LNCaP clone FGC (cell line): ENCODE measurements around the gene KCNQ1.

Experiments
- DNase-seq: peaks from one replicate; pipeline ENCODE4 v3.0.0-alpha.2; 2011; ENCODE audit warnings: low read depth
- H3K4me3 ChIP-seq: 2 replicates; pipeline ENCODE4 v1.5.1; 2011; ENCODE audit warnings: mild to moderate bottlenecking, low read depth, low read length, control low read depth
- CTCF ChIP-seq: IDR thresholded peaks from 2 replicates; pipeline ENCODE4 v1.5.1; 2012; ENCODE audit warnings: mild to moderate bottlenecking; ENCODE audit not compliant: control insufficient read depth, insufficient read depth; ENCODE audit errors: extremely low read depth

The KCNQ1 gene

GRCh38 chr11:2728128-2728662 lies 283.4 kb downstream of the KCNQ1 start:
- DNase-seq: no peak
- H3K4me3 ChIP-seq: no peak overlapping the region
- no peak for TF ChIP-seq CTCF

GRCh38 chr11:2728663-2729332 lies 284.0 kb downstream of the KCNQ1 start:
- DNase-seq: no peak
- H3K4me3 ChIP-seq: no peak overlapping the region
- no peak for TF ChIP-seq CTCF

GRCh38 chr11:2729841-2730240 lies 285.0 kb downstream of the KCNQ1 start:
- H3K4me3 ChIP-seq: no peak overlapping the region
- no peak for TF ChIP-seq CTCF
- DNase-seq: no peak

- no peak for DNase-seq
- H3K4me3 ChIP-seq: no peak overlapping the region
- no peak for TF ChIP-seq CTCF
These were observed 285.7 kb downstream of the KCNQ1 start for GRCh38 chr11:2730272-2731129.

- DNase-seq: no peak
- no peak overlapping the region for H3K4me3 ChIP-seq
- no peak for TF ChIP-seq CTCF
These were observed 286.6 kb downstream of the KCNQ1 start for GRCh38 chr11:2731130-2732125.

GRCh38 chr11:2732261-2732939 lies 287.6 kb downstream of the KCNQ1 start:
- no peak for TF ChIP-seq CTCF
- no peak overlapping the region for H3K4me3 ChIP-seq
- no peak for DNase-seq
